HG02588 (cell line): ENCODE measurements around the gene GOLGA8K.
"Not testable (repeated sequence)": the region's sequence is repeated elsewhere in the genome, so short reads cannot be mapped to it uniquely, and the experiment has no call there.

ENCODE experiments used
- ATAC-seq: cut with Tn5 transposase; IDR thresholded peaks from one replicate; pipeline ENCODE4 v1.9.1; 2021; ENCODE audit warnings: mild to moderate bottlenecking, moderate library complexity; ENCODE audit not compliant: unreplicated experiment

GOLGA8K gene

GRCh38 chr15:32356909-32357308, 46.2 kb downstream of the GOLGA8K start:
- not testable (repeated sequence) for ATAC-seq

DNA sequence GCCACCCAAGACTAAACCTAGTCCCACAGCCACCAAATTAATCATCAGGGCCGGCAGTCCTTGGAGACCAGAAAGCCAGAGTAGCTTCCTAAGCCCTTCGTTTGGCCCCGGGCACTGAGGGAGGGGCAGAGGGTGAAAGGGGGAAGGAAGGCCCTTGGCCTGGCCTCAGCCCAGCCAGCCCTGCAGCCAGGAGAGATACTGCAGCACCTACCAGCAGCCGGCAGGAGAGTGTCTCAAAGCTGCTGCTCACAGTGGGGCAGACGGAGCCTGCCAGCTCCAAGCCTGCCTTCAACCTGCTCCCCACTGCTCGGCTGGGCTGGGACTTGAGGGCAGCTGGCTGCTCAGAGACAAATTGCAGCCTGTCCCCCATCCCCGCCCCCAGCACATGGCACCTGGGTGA, 50.3 kb downstream of the GOLGA8K start:
- ATAC-seq: not testable (repeated sequence)

GRCh38 chr15:32350563-32351220, 52.4 kb downstream of the GOLGA8K start:
- ATAC-seq: not testable (repeated sequence)

GRCh38 chr15:32347037-32347436, 56.1 kb downstream of the GOLGA8K start:
- ATAC-seq: not testable (repeated sequence)

DNA sequence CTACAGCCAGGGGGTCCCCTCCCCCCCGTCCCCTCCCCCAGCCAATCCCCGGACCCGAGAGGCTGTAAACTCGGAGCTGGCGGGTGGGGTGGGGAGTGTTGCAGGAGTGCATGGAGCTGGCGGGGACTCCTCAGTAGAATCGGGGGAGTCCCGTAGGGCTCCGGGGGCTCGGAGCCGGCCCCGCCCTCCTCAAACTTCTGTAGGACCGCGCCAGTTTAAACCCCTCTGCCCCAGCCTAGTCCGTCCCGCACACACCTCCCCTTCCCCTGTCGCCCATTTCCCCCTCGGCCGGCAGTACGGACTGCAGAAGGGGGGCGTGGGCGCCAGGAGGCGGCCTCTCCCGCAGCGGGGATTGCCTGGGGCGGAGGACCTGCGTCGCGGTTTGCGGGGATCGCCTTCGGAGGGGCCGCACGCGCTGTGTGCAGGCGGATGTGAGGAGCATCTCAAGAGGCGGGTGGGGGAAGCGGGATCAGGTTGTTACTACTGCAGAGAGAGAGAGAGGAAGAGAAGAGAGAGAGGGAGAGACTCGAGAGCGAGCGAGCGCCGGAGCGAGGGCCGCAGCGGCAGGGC, 57.0 kb downstream of the GOLGA8K start:
- ATAC-seq: not testable (repeated sequence)

GRCh38 chr15:32343921-32344320, 59.2 kb downstream of the GOLGA8K start:
- ATAC-seq: not testable (repeated sequence)
